Measurements from ENCODE around the gene ARHGAP22.

Gene ARHGAP22

DNA sequence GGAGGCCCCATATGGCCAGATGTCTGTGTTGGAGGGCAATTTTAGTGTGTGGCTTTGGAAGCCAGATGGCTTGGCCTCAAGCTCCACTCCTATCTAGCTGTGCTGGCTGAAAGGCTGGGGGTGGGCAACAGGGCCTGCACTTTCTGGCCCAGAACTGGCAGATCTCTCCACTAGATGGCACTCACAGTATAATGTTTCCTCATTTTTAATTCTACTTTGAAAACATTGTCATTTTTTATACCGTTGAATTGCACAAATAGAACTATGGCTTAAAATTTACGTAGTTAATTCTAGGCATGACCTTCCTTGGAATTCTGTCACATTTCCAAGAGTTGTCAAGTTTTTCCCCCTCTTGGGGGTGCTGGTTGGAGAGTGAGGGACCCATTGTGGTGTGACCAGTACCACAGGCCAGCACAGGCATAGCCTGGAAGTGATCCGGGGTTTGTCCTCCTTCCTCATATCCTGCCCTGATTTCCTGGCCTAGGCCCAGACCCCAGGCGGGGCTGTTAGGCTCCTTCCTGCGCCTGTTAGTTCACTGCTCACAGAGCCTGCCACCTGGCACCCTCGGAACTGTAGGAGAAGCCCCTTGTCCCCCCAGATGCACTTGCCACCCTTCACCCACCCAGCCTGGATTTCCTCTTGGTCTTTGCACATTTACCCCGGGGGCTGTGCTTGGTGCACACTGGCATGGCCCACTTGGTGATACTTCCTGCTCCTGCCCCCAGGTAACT lies 52.8 kb downstream of the ARHGAP22 start:
- in situ Hi-C loops (cut with MboI; ENCODE audit: low sequenced_read_pairs, unreplicated experiment): loop anchor here (5.0 kb wide), 1 partner anchor 105 kb away; no protein-coding TSS in a partner anchor
- DNase-seq (ENCODE audit: low spot score): peak; percentile 79
- peak; percentile 56 for TF ChIP-seq CTCF (IDR thresholded peaks at IDR 0.05; ENCODE audit: borderline replicate concordance, control extremely low read depth, extremely low read depth, insufficient read depth, missing control alignments)

DNA sequence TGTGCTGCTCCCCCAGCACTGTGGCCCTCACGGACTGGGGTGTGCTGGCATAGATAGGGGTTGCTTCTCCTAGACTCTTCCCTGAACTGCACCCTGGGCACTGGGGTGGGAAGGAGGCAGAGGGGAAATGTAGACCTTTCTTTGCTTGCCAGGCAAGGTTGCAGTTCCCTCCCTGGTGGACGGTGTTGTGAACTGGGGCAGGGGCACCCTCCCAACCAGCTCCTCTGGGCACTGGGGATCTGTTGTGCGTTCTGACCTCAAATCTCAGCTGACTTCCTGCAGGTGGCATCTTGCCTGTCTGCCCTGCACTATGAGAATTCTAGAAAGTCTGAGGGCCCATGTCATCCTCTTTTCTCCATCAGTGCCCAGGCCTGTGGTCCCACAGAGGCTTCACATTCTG lies 53.9 kb downstream of the ARHGAP22 start:
- no peak for TF ChIP-seq CTCF (IDR thresholded peaks at IDR 0.05; ENCODE audit: borderline replicate concordance, control extremely low read depth, extremely low read depth, insufficient read depth, missing control alignments)
- in situ Hi-C loops (cut with MboI; ENCODE audit: low sequenced_read_pairs, unreplicated experiment): loop anchor here (5.0 kb wide), 1 partner anchor 106 kb away; no protein-coding TSS in a partner anchor

DNA sequence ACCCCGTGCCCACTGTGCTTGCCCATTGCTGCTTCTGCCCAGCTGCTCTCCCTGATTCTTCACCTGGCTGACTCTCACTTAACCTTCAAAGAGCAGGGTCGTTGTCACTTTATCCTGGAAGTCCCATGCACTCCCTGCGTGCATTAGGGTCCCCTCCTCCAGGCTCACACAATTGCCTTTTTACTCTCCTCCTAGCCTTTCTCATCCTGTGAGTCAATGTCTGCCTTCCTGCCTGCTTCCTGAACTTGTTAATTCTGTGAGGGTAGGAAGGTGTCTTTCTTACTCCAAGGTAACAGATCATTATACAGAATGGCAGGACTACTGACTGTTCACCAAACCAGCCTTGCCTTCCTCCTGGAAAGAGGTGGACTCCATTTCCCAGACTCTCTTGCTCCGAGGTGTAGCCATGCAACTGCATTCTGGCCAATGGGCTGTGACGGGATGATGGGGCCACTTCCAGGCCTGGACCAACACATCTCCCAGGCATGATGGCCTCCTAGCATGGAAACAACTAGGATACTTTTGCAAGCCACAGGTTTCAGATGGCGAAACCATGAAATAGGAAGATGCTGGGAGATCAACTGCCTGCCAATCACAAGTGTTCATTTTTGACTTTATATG lies 54.7 kb downstream of the ARHGAP22 start:
- in situ Hi-C loops (cut with MboI; ENCODE audit: low sequenced_read_pairs, unreplicated experiment): loop anchor here (5.0 kb wide), 1 partner anchor 107 kb away; no protein-coding TSS in a partner anchor
- no peak for TF ChIP-seq CTCF (IDR thresholded peaks at IDR 0.05; ENCODE audit: borderline replicate concordance, control extremely low read depth, extremely low read depth, insufficient read depth, missing control alignments)
- DNase-seq (ENCODE audit: low spot score): no peak

More for the DNA sequence above, 53.9 kb downstream of the ARHGAP22 start:
- no peak for DNase-seq (ENCODE audit: low spot score)

- in situ Hi-C loops (cut with MboI; ENCODE audit: low sequenced_read_pairs, unreplicated experiment): no loop called here
- DNase-seq (ENCODE audit: low spot score): no peak
- TF ChIP-seq CTCF (IDR thresholded peaks at IDR 0.05; ENCODE audit: borderline replicate concordance, control extremely low read depth, extremely low read depth, insufficient read depth, missing control alignments): no peak
Observed at GRCh38 chr10:48549236-48549635, 55.6 kb downstream of the ARHGAP22 start.

DNA sequence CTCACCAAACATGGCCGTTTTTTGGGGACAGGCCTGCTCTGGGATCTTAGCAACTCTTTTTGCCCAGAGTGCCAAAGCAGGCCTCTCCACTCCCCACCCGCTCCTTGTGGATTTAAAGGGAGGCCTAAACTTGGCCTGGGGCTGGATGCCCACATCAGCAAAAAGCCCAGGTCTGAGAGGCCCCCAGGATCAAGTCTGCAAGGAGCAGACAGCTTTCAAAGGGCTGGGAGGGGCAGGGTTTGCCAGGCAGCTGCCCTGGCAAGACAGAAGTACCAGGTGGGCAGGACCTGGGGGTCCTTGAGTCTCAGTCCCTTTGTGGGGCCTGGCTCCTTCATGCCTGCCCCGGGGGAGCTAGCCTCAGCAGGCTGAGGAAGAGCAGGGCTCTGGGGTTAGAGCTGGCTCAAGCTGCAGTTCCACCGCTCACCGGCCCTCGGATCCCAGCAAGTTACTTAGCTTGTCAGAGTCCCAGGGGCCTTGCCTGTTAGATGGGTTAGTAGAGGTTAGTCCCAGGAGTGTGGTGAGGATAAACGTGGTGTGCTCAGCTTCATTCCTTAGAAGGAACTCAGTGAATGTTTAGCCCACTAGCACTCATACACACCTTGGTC lies 56.2 kb downstream of the ARHGAP22 start:
- no peak for TF ChIP-seq CTCF (IDR thresholded peaks at IDR 0.05; ENCODE audit: borderline replicate concordance, control extremely low read depth, extremely low read depth, insufficient read depth, missing control alignments)
- in situ Hi-C loops (cut with MboI; ENCODE audit: low sequenced_read_pairs, unreplicated experiment): no loop called here
- no peak for DNase-seq (ENCODE audit: low spot score)

DNA sequence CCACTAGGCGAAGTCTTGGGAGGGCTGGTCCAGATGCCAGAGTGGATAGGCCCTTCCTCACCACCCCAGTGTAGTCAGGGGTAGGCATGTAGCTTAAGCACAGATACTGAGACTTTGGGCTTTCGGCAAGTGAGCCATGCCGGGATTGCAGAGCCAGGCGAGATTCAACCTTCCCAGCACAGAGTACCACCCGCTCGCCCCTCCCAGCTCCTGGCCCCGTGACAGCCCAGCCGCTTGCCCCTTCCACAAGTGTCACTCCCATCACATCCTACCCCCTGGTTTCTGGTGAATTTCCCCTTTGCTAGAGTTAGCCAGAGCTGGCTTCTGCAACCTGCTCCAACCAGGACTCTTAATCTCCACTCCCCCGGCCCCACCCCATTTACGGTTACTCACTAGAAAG lies 56.9 kb downstream of the ARHGAP22 start:
- in situ Hi-C loops (cut with MboI; ENCODE audit: low sequenced_read_pairs, unreplicated experiment): no loop called here
- TF ChIP-seq CTCF (IDR thresholded peaks at IDR 0.05; ENCODE audit: borderline replicate concordance, control extremely low read depth, extremely low read depth, insufficient read depth, missing control alignments): no peak
- no peak for DNase-seq (ENCODE audit: low spot score)
